ENCODE results near the gene MYO18A. TPM values are rescaled to one million over a fixed set of nuclear protein-coding genes. Genes with fewer than 3 reads are reported as not detected.

MYO18A gene
- total RNA-seq, 1 experiment from 2014 or later = 24.0 TPM

DNA sequence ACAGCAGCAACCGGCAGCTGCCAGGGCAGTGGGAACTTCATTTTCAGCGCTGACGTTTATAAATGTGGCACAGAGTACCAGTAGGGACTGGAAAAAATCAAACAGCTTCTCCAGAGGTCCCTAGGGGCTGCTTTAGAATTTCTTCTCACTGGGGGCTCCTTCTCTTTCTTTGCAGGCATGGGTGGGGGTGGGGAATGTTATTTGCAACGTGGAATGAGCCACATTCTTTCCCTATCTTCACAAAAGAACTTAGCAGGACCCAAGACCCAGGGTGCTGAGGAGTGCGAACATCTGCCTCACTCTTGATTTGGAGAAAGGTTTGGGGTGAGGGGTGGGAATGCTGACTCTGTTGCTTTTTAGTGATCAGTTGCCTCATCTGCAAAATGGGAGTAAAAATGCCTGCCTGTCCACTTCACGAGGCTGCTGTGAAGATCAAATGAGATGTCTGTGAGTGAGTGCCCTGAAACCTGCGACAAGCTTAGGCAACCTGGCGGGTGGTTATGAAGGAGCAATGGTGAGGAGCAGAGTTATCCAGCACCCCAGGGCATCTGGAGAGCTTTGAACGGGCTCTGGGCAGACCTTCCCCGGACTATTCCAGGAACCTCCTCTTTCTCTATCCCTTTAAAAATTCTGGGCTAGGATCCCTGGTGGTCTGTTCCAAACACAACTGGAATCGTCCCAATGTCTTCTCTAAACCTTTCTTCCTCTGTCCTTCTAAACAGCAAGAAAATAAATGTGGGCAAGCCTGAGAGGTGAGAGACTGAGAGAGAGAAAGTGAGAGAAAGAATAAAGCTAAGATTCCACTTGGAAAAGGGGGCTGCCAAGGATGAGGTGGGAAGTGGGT lies 148.0 kb downstream of the MYO18A start:
- no peaks in the 10 kb centered on the region for H3K4me1 Mint-ChIP-seq (ENCODE audit: insufficient read depth, unreplicated experiment)
- H3K4me3 Mint-ChIP-seq (ENCODE audit: unreplicated experiment) = no peak overlapping the region
- POLR2A ChIA-PET = no interaction called here
- no peak overlapping the region for H3K27ac Mint-ChIP-seq (ENCODE audit: low read depth, unreplicated experiment)
- no peak for DNase-seq (ENCODE audit: unreplicated experiment)
- H3K36me3 Mint-ChIP-seq (ENCODE audit: insufficient read depth, unreplicated experiment) = no peaks in the 10 kb centered on the region
- BruUV-seq (replicated peaks) = no TSS peak
- intact Hi-C loops (cut with micrococcal nuclease) = no loop called here
- H3K9me3 Mint-ChIP-seq (ENCODE audit: unreplicated experiment) = peaks cover 16% of the 10 kb centered on the region
- TF ChIP-seq, protein P1, sequence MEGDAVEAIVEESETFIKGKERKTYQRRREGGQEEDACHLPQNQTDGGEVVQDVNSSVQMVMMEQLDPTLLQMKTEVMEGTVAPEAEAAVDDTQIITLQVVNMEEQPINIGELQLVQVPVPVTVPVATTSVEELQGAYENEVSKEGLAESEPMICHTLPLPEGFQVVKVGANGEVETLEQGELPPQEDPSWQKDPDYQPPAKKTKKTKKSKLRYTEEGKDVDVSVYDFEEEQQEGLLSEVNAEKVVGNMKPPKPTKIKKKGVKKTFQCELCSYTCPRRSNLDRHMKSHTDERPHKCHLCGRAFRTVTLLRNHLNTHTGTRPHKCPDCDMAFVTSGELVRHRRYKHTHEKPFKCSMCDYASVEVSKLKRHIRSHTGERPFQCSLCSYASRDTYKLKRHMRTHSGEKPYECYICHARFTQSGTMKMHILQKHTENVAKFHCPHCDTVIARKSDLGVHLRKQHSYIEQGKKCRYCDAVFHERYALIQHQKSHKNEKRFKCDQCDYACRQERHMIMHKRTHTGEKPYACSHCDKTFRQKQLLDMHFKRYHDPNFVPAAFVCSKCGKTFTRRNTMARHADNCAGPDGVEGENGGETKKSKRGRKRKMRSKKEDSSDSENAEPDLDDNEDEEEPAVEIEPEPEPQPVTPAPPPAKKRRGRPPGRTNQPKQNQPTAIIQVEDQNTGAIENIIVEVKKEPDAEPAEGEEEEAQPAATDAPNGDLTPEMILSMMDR (IDR thresholded peaks at IDR 0.05; ENCODE audit: unreplicated experiment) = no peak
- H3K27me3 Mint-ChIP-seq (ENCODE audit: insufficient read depth, unreplicated experiment) = peaks cover 60% of the 10 kb centered on the region
- CTCF ChIA-PET = interaction anchor here (0.7 kb wide), 1 partner anchor 92 kb away, joined by 3 read pairs; no protein-coding TSS in a partner anchor

DNA sequence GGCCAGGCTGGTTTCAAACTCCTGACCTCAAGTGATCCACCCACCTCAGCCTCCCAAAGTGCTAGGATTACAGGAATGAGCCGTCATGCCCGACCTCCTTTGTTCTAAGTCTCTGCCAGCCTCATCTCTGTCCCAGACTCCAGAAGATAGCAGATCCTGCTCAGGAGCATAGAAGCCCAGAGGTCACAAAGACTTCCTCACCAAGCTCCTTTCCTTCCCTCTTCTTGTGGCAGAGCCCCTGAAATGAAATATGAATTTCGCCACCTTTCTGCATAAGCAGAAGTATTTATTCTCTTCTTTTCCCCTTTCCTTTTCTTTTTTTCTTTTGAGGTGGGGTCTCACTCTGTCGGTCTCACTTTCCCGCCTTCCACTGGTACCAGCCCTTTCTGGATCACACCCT lies 148.7 kb downstream of the MYO18A start:
- Mint-ChIP-seq H3K9me3 (ENCODE audit: unreplicated experiment) (peaks cover 16% of the 10 kb centered on the region), H3K27me3 (ENCODE audit: insufficient read depth, unreplicated experiment) (peaks cover 68% of the 10 kb centered on the region), H3K27ac (ENCODE audit: low read depth, unreplicated experiment) (no peak overlapping the region), H3K4me3 (ENCODE audit: unreplicated experiment) (no peak overlapping the region), H3K4me1 (ENCODE audit: insufficient read depth, unreplicated experiment) (no peaks in the 10 kb centered on the region), H3K36me3 (ENCODE audit: insufficient read depth, unreplicated experiment) (no peaks in the 10 kb centered on the region)
- intact Hi-C loops (cut with micrococcal nuclease) = no loop called here
- no peak for DNase-seq (ENCODE audit: unreplicated experiment)
- CTCF ChIA-PET = no interaction called here
- POLR2A ChIA-PET = no interaction called here
- TF ChIP-seq, protein P1 (IDR thresholded peaks at IDR 0.05; ENCODE audit: unreplicated experiment) = no peak
- BruUV-seq (replicated peaks) = no TSS peak

DNA sequence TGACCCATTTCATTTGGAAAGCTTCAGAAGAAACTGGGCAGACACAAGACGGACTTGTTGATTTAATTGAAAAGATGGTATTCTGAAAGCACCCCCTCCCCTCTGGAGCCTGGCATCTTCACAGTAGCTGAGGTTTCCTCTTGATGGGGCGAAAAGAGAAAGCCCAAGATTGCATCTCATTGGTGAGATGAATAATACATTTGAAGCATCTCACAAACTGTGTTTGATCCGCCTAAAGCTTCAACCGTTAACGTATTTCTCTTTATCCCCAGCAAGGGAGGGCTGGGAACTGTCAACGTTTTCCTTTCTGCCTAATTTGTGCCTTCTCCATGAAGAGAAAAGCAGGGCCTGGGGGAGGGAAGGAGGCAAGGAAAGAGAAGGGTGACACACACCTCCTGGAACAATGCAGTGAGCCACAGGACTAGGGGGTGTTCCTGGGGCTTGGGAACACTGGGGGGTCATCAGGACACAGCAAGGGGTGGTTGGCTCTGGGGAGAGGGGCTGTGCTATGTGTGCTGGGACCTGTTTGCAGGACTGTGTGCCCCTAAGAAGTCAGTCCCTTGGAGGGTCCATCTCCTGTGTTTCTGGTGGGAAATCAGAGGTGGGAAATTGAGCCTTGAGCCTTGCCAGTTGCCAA lies 155.8 kb downstream of the MYO18A start:
- POLR2A ChIA-PET = no interaction called here
- no peaks in the 10 kb centered on the region for H3K36me3 Mint-ChIP-seq (ENCODE audit: insufficient read depth, unreplicated experiment)
- intact Hi-C loops (cut with micrococcal nuclease) = no loop called here
- no peak for DNase-seq (ENCODE audit: unreplicated experiment)
- no TSS peak for BruUV-seq (replicated peaks)
- H3K27me3 Mint-ChIP-seq (ENCODE audit: insufficient read depth, unreplicated experiment) = peaks cover 92% of the 10 kb centered on the region
- H3K4me1 Mint-ChIP-seq (ENCODE audit: insufficient read depth, unreplicated experiment) = no peaks in the 10 kb centered on the region
- no peaks in the 10 kb centered on the region for H3K9me3 Mint-ChIP-seq (ENCODE audit: unreplicated experiment)
- H3K27ac Mint-ChIP-seq (ENCODE audit: low read depth, unreplicated experiment) = no peak overlapping the region
- H3K4me3 Mint-ChIP-seq (ENCODE audit: unreplicated experiment) = no peak overlapping the region
- TF ChIP-seq, protein P1 (IDR thresholded peaks at IDR 0.05; ENCODE audit: unreplicated experiment) = no peak
- CTCF ChIA-PET = no interaction called here

DNA sequence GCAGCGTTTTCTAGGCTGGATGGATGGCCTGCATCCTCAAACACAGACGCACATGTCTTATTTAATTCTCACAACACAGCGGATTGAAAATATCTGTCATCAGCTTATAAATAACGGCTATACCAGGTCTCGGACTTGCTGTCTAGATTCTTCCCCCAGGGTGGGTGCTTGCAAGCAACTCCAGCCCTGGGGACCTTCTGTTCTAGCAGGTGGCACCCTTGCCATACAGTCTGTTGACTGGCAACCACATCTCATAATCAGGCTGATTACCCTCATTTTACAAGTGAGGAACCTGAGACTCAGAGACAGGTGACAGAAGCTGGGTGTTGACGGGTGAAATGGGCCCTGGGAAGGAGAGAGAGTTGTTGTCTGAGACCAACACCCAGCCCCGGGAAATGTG lies 158.1 kb downstream of the MYO18A start:
- Mint-ChIP-seq H3K27me3 (ENCODE audit: insufficient read depth, unreplicated experiment) (peaks cover 90% of the 10 kb centered on the region), H3K27ac (ENCODE audit: low read depth, unreplicated experiment) (no peak overlapping the region), H3K9me3 (ENCODE audit: unreplicated experiment) (no peaks in the 10 kb centered on the region), H3K36me3 (ENCODE audit: insufficient read depth, unreplicated experiment) (no peaks in the 10 kb centered on the region), H3K4me3 (ENCODE audit: unreplicated experiment) (no peak overlapping the region), H3K4me1 (ENCODE audit: insufficient read depth, unreplicated experiment) (no peaks in the 10 kb centered on the region)
- CTCF ChIA-PET = no interaction called here
- POLR2A ChIA-PET = no interaction called here
- TF ChIP-seq, protein P1 (IDR thresholded peaks at IDR 0.05; ENCODE audit: unreplicated experiment) = no peak
- intact Hi-C loops (cut with micrococcal nuclease) = no loop called here
- no peak for DNase-seq (ENCODE audit: unreplicated experiment)
- no TSS peak for BruUV-seq (replicated peaks)

All from MCF 10A (cell line).